OCI-LY7 (cell line): ENCODE results near the gene SLAMF6.

Source experiments
- EZH2phosphoT487 ChIP-seq: fragments of 200-600 bp; sonication (generic); IDR thresholded peaks from 2 replicates; pipeline ENCODE4 v1.6.1; 2018; ENCODE audit warnings: low read depth, borderline replicate concordance, mild to moderate bottlenecking, mixed run types, antibody characterized with exemption, low read length, moderate library complexity, mixed read lengths
- TF ChIP-seq, protein P1 (sequence below): fragments of 200-600 bp; sonication (generic); conservative IDR thresholded peaks from 2 replicates; pipeline ENCODE4 v1.5.1; 2014; ENCODE audit warnings: mild to moderate bottlenecking, antibody characterized with exemption, low read length, moderate library complexity, mixed read lengths

DNA sequence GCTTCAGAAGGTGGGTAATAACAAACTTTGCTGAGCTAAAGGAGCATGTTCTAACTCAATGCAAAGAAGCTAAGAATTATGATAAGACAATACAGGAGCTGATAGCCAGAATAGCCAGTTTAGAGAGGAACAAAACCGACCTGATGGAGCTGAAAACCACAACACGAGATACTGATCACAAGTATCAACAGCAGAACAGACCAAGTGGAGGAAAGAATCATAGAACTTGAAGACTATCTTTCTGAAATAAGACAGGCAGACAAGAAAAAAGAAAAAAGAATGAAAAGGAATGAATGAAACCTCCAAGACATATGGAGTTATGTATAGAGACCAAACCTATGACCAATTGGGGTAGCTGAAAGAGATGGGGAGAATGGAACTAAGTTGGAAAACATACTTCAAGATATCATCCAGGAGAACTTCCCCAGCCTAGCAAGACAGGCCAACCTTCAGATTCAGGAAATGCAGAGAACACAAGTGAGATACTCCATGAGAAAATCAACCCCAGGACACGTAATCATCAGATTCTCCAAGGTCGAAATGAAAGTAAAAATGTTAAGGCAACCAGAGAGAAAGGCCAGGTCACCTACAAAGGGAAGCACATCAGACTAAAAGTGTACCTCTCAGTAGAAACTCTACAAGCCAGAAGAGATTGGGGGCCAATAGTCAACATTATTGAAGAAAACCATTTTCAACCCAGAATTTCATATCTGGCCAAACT is 35.8 kb upstream of the SLAMF6 start:
- TF ChIP-seq, protein P1, sequence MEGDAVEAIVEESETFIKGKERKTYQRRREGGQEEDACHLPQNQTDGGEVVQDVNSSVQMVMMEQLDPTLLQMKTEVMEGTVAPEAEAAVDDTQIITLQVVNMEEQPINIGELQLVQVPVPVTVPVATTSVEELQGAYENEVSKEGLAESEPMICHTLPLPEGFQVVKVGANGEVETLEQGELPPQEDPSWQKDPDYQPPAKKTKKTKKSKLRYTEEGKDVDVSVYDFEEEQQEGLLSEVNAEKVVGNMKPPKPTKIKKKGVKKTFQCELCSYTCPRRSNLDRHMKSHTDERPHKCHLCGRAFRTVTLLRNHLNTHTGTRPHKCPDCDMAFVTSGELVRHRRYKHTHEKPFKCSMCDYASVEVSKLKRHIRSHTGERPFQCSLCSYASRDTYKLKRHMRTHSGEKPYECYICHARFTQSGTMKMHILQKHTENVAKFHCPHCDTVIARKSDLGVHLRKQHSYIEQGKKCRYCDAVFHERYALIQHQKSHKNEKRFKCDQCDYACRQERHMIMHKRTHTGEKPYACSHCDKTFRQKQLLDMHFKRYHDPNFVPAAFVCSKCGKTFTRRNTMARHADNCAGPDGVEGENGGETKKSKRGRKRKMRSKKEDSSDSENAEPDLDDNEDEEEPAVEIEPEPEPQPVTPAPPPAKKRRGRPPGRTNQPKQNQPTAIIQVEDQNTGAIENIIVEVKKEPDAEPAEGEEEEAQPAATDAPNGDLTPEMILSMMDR = no peak
- no peak for TF ChIP-seq EZH2phosphoT487
